Activated gamma-delta T cell treated with Interleukin-2 at 50 U/mL for 16 hours (primary cell): ENCODE measurements around the gene VDAC1.

ENCODE experiments used
- DNase-seq: peaks from one replicate; pipeline ENCODE4 v3.0.0-alpha.2; 2020

VDAC1 gene

DNA sequence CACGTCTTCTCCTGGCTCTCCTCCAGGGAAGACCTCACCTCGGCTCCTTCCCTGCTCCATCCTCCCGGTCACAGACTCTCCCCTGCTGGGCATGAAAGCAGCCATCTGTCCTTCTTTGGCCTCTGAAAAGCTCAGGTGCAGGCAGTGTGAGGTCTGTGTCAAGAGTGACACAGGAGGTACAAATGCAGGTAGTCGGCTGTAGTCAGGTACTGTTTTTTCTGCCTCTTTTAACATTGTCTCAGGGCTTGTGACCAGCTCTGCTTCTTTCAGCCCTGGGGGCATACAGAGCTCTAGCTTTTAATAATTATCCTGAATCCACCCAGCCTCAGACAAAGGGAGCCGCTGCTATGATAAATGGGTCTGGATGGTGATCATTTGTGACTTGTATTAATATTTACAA, 82.8 kb downstream of the VDAC1 start:
- DNase-seq: no peak
